OCI-LY3 (cell line): ENCODE results near the gene SP9.

Experiments
- H2AFZ ChIP-seq: fragments of 200-600, 300-600 bp; shearing (Covaris generic); 2 replicates; pipeline ENCODE4 v1.6.0; 2014; ENCODE audit warnings: antibody characterized with exemption, low read depth, low read length
- H3K27ac ChIP-seq: fragments of 200-600, 300-600 bp; sonication (generic); 2 replicates; pipeline ENCODE4 v1.5.1; 2014; ENCODE audit warnings: mild to moderate bottlenecking, low read length, moderate library complexity, mixed read lengths
- H3K27me3 ChIP-seq: fragments of 200-600, 300-600 bp; sonication (generic); 2 replicates; pipeline ENCODE4 v1.6.1; 2014; ENCODE audit warnings: low read depth, low read length, mixed read lengths
- H3K36me3 ChIP-seq: fragments of 200-600, 300-600 bp; sonication (generic); replicated peaks from 2 replicates; pipeline ENCODE3; 2014; ENCODE audit warnings: low read depth, low read length, mixed read lengths
- H3K4me1 ChIP-seq: fragments of 300-600, 200-600 bp; sonication (generic); 2 replicates; pipeline ENCODE4 v1.6.1; 2014; ENCODE audit warnings: low read length, mixed read lengths
- H3K4me2 ChIP-seq: fragments of 200-600, 300-600 bp; sonication (generic); 2 replicates; pipeline ENCODE4 v1.6.1; 2014; ENCODE audit warnings: low read length, mixed read lengths
- H3K4me3 ChIP-seq: fragments of 300-600, 200-600 bp; sonication (generic); 2 replicates; pipeline ENCODE4 v1.5.1; 2014; ENCODE audit warnings: antibody characterized with exemption, mild to moderate bottlenecking, low read length, moderate library complexity
- H3K79me2 ChIP-seq: fragments of 300-600, 200-600 bp; shearing (Covaris generic); 2 replicates; pipeline ENCODE4 v1.6.1; 2014; ENCODE audit warnings: mild to moderate bottlenecking, low read length, mixed read lengths
- H3K9ac ChIP-seq: fragments of 300-600, 200-600 bp; shearing (Covaris generic); 2 replicates; pipeline ENCODE4 v1.6.0; 2014; ENCODE audit warnings: mild to moderate bottlenecking, low read length, moderate library complexity
- H3K9me3 ChIP-seq: fragments of 200-600, 300-600 bp; shearing (Covaris generic); 2 replicates; pipeline ENCODE4 v1.6.1; 2014; ENCODE audit warnings: low read length, mixed read lengths; ENCODE audit not compliant: insufficient read depth
- H4K20me1 ChIP-seq: fragments of 200-600, 300-600 bp; sonication (generic); 2 replicates; pipeline ENCODE4 v1.6.1; 2016; ENCODE audit warnings: low read length, mixed read lengths; ENCODE audit not compliant: insufficient read depth
- EZH2phosphoT487 ChIP-seq: fragments of 200-600 bp; shearing (Covaris generic); IDR thresholded peaks from 2 replicates; pipeline ENCODE4 v1.6.1; 2018; ENCODE audit warnings: antibody characterized with exemption, mixed run types, low read depth
- TF ChIP-seq, protein P1 (sequence below): fragments of 200-600, 300-600 bp; sonication (generic); IDR thresholded peaks from 2 replicates; pipeline ENCODE4 v1.5.1; 2014; ENCODE audit warnings: antibody characterized with exemption, low read length, low read depth

The SP9 gene

DNA sequence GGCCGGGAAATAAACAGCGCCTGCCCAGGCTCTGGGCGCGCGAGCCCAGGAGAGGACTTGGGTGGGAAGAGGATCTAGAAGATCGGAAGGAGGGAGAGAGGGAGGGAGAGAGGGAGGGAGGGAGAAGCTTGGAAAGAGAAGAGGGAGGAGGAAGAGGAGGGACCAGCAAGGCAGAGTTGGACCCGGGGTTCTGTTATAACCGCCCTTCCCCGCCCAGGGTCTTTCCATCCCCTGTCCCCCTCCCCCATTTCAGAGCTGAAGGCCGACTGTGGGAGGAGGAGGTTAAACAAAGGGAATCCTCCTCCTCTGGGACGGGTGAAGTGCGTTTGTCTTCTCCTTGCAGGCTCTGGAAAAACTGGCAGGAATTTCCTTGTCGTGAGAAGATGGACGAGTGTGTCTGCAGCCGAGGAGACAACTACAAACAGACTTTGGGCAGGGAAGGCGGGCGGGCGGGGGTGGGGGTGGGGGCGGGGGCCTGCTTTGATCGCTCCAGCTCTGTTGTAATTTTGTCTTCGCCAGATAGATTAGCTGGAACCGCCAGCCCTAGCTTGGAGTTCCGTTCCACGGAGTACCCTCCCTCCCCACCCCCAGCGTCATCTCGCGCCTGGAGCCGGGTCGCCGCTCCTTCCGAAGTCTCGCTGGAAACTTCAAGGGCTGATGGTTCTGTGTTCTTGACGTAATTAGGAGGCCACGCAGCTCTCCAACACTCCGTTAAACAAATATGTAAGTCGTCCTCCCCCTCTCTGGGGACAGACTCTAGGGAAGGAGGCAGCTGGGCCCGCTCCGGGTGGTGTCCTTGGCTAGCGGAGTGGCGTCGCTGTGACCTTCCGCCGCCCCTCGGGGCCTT, 6.4 kb upstream of the SP9 start:
- no peak overlapping the region for H2AFZ ChIP-seq
- no peaks in the 10 kb centered on the region for H4K20me1 ChIP-seq
- TF ChIP-seq EZH2phosphoT487: no peak
- TF ChIP-seq, protein P1, sequence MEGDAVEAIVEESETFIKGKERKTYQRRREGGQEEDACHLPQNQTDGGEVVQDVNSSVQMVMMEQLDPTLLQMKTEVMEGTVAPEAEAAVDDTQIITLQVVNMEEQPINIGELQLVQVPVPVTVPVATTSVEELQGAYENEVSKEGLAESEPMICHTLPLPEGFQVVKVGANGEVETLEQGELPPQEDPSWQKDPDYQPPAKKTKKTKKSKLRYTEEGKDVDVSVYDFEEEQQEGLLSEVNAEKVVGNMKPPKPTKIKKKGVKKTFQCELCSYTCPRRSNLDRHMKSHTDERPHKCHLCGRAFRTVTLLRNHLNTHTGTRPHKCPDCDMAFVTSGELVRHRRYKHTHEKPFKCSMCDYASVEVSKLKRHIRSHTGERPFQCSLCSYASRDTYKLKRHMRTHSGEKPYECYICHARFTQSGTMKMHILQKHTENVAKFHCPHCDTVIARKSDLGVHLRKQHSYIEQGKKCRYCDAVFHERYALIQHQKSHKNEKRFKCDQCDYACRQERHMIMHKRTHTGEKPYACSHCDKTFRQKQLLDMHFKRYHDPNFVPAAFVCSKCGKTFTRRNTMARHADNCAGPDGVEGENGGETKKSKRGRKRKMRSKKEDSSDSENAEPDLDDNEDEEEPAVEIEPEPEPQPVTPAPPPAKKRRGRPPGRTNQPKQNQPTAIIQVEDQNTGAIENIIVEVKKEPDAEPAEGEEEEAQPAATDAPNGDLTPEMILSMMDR: no peak
- peaks cover 30% of the 10 kb centered on the region for H3K4me1 ChIP-seq
- peak overlapping the region; percentile 37 for H3K4me2 ChIP-seq
- H3K36me3 ChIP-seq: no peaks in the 10 kb centered on the region
- peaks cover 53% of the 10 kb centered on the region for H3K27me3 ChIP-seq
- H3K79me2 ChIP-seq: no peaks in the 10 kb centered on the region
- no peak overlapping the region for H3K27ac ChIP-seq
- H3K9me3 ChIP-seq: no peaks in the 10 kb centered on the region
- no peak overlapping the region for H3K9ac ChIP-seq
- peak overlapping the region; percentile 62 for H3K4me3 ChIP-seq

DNA sequence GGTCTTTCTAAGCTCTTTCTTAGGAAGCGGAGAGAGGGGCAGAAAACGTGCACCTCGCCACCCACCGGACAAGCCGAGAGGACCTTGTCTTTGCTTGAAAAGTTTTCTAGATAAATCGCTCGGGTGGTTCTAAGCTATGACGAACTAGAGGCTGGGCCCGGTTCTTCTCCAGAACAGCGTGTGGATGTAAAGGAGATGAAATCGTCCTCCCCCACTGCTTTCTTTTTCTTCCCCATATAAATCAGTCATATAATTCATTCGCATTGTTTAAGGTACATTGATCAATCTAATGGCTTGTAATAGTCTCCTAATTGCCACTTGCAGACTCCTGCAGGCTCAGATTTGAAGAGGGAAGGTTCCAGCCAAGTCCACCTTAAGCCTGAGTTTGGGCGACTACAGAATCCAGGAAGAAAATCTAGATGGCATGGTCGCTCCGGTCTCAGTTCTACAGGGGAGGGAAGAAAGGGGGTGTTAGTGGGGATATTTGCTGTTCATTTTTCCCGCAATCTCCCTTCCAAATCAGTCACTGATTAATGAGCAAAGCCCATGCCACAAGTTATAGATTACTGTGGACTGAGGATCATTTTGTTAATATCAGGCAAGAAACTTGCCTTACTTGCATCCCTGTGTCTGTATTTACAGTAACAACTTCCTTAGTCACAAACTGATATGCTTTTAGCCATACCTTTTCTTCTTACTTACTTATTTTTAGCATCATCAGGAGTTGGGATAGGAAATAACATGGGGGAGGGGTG, 5.6 kb upstream of the SP9 start:
- no peak overlapping the region for H2AFZ ChIP-seq
- peak overlapping the region; percentile 34 for H3K4me2 ChIP-seq
- no peaks in the 10 kb centered on the region for H3K79me2 ChIP-seq
- no peak overlapping the region for H3K27ac ChIP-seq
- peaks cover 30% of the 10 kb centered on the region for H3K4me1 ChIP-seq
- H3K36me3 ChIP-seq: no peaks in the 10 kb centered on the region
- peak overlapping the region; percentile 62 for H3K4me3 ChIP-seq
- H3K27me3 ChIP-seq: peaks cover 53% of the 10 kb centered on the region
- TF ChIP-seq, protein P1: no peak
- no peak for TF ChIP-seq EZH2phosphoT487
- H3K9ac ChIP-seq: no peak overlapping the region
- H3K9me3 ChIP-seq: no peaks in the 10 kb centered on the region
- H4K20me1 ChIP-seq: no peaks in the 10 kb centered on the region

DNA sequence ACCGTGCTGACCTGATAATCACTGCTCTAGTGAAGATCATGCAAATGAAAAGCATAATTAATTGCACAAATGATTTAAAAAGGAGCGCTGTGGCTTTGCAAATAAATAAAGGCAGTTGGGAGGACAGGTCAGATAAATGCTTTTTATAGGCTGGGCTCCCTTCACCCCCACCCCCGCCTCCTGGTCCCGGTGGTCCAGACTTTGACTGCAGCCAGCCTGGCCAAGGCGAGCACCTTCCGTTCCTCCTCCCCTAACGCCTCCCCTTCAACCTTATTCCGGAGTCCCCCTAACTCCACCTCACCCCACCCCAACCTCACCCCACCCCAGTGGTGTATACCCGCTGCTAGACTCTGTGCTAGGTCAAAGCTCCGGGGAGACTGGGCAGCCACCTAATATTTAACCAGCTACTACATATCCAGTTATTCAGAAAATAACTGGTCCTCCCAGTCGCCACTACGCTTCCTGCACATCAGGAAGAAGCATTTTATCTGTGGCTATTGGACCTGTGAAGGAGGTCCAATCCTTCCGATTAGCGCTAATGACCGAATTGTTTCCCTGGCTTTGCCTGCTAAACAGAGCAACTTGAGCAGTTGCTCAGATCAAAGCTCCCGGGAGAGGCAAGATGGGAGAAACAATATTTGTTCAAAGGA, 3.7 kb upstream of the SP9 start:
- Histone ChIP-seq H2AFZ (no peak overlapping the region), H3K36me3 (no peaks in the 10 kb centered on the region), H3K4me1 (peaks cover 25% of the 10 kb centered on the region), H3K79me2 (no peaks in the 10 kb centered on the region), H4K20me1 (no peaks in the 10 kb centered on the region), H3K4me2 (peak overlapping the region; percentile 95), H3K27ac (no peak overlapping the region), H3K27me3 (peaks cover 53% of the 10 kb centered on the region), H3K9me3 (no peaks in the 10 kb centered on the region), H3K4me3 (no peak overlapping the region), H3K9ac (no peak overlapping the region)
- no peak for TF ChIP-seq EZH2phosphoT487
- TF ChIP-seq, protein P1: no peak
